Muscle layer of colon (tissue), 2 donors: ENCODE data around the gene MTOR.
A peak's percentile ranks its signal among the peaks of the same experiment; 100 is the strongest.
"Not testable (repeated sequence)": the region's sequence is repeated elsewhere in the genome, so short reads cannot be mapped to it uniquely, and the experiment has no call there.

Experiments
- H3K27ac ChIP-seq: one replicate; pipeline ENCODE4 v1.7.0; 2013; ENCODE audit warnings: low read depth, mild to moderate bottlenecking, low read length, moderate library complexity
- H3K27me3 ChIP-seq, 2 donors: one replicate each; pipeline ENCODE4 v1.7.0; 2013; ENCODE audit warnings: low read length in 2 of 2, mild to moderate bottlenecking in 2 of 2; ENCODE audit not compliant: insufficient read depth in 2 of 2, control insufficient read depth in 1 of 2
- H3K36me3 ChIP-seq: one replicate; pipeline ENCODE4 v1.7.0; 2013; ENCODE audit warnings: mild to moderate bottlenecking, low read length; ENCODE audit not compliant: insufficient read depth
- H3K4me1 ChIP-seq: one replicate; pipeline ENCODE4 v1.7.0; 2013; ENCODE audit warnings: mild to moderate bottlenecking, low read length; ENCODE audit not compliant: insufficient read depth
- H3K4me3 ChIP-seq, 2 donors: one replicate each; pipeline ENCODE4 v1.7.0; 2013; ENCODE audit warnings: low read length in 2 of 2, low read depth in 1 of 2, mild to moderate bottlenecking in 1 of 2, moderate library complexity in 1 of 2
- H3K9ac ChIP-seq: one replicate; pipeline ENCODE4 v1.7.0; 2013; ENCODE audit warnings: low read length
- H3K9me3 ChIP-seq: one replicate; pipeline ENCODE4 v1.7.0; 2013; ENCODE audit warnings: mild to moderate bottlenecking, low read length
- donor health status: abdominal sarcoma.
- donor health status: Adenocarcinoma of cecum.

The MTOR gene

GRCh38 chr1:11098931-11099309 is 163.4 kb downstream of the MTOR start:
- Histone ChIP-seq H3K27me3 (no peaks in the 10 kb centered on the region), H3K36me3 (peaks cover 14% of the 10 kb centered on the region), H3K4me3 (peak overlapping the region; percentile 90 to 100), H3K4me1 (peaks cover 13% of the 10 kb centered on the region), H3K9ac (peak overlapping the region; percentile 83), H3K27ac (peak overlapping the region; percentile 80), H3K9me3 (no peaks in the 10 kb centered on the region)

- not testable (repeated sequence) for H3K9me3 ChIP-seq, H3K9ac ChIP-seq, H3K27ac ChIP-seq, H3K27me3 ChIP-seq, H3K4me3 ChIP-seq, H3K4me1 ChIP-seq
- H3K36me3 ChIP-seq: peaks cover 56% of the 10 kb centered on the region
Measured at GRCh38 chr1:11083784-11084183, 178.6 kb downstream of the MTOR start.

- Histone ChIP-seq H3K4me1 (no peaks in the 10 kb centered on the region), H3K4me3 (no peak overlapping the region), H3K9ac (no peak overlapping the region), H3K9me3 (no peaks in the 10 kb centered on the region), H3K27me3 (no peaks in the 10 kb centered on the region), H3K36me3 (peaks cover 60% of the 10 kb centered on the region), H3K27ac (no peak overlapping the region)
Measured at GRCh38 chr1:11080931-11081330, 181.4 kb downstream of the MTOR start.

GRCh38 chr1:11078631-11079030 is 183.7 kb downstream of the MTOR start:
- Histone ChIP-seq H3K27me3 (no peaks in the 10 kb centered on the region), H3K9ac (no peak overlapping the region), H3K36me3 (peaks cover 79% of the 10 kb centered on the region), H3K27ac (no peak overlapping the region), H3K4me1 (no peaks in the 10 kb centered on the region), H3K9me3 (no peaks in the 10 kb centered on the region), H3K4me3 (no peak overlapping the region)

- not testable (repeated sequence) for H3K4me1 ChIP-seq
- peaks cover 83% of the 10 kb centered on the region for H3K36me3 ChIP-seq
Measured at GRCh38 chr1:11073398-11073797, 189.0 kb downstream of the MTOR start.

GRCh38 chr1:11072216-11072917 is 190.0 kb downstream of the MTOR start:
- Histone ChIP-seq H3K4me1 (no peaks in the 10 kb centered on the region), H3K27me3 (no peaks in the 10 kb centered on the region), H3K4me3 (no peak overlapping the region), H3K9me3 (no peaks in the 10 kb centered on the region), H3K9ac (no peak overlapping the region), H3K27ac (no peak overlapping the region), H3K36me3 (peaks cover 86% of the 10 kb centered on the region)

More at GRCh38 chr1:11073398-11073797, 189.0 kb downstream of the MTOR start:
- H3K4me3 ChIP-seq, H3K9ac ChIP-seq, H3K27ac ChIP-seq, H3K9me3 ChIP-seq, H3K27me3 ChIP-seq: not testable (repeated sequence)

- no peak overlapping the region for H3K27ac ChIP-seq
- no peak overlapping the region for H3K4me3 ChIP-seq
- H3K9ac ChIP-seq: no peak overlapping the region
- no peaks in the 10 kb centered on the region for H3K27me3 ChIP-seq
- no peaks in the 10 kb centered on the region for H3K4me1 ChIP-seq
- H3K36me3 ChIP-seq: peaks cover 83% of the 10 kb centered on the region
- no peaks in the 10 kb centered on the region for H3K9me3 ChIP-seq
Measured at GRCh38 chr1:11071463-11072215, 190.7 kb downstream of the MTOR start.

- H3K9ac ChIP-seq: no peak overlapping the region
- no peaks in the 10 kb centered on the region for H3K9me3 ChIP-seq
- peaks cover 85% of the 10 kb centered on the region for H3K36me3 ChIP-seq
- H3K4me3 ChIP-seq: no peak overlapping the region
- no peak overlapping the region for H3K27ac ChIP-seq
- H3K27me3 ChIP-seq: no peaks in the 10 kb centered on the region
- no peaks in the 10 kb centered on the region for H3K4me1 ChIP-seq
Measured at GRCh38 chr1:11070876-11071275, 191.5 kb downstream of the MTOR start.

GRCh38 chr1:11068600-11069473 is 193.5 kb downstream of the MTOR start:
- H3K4me3 ChIP-seq: no peak overlapping the region
- H3K36me3 ChIP-seq: peaks cover 79% of the 10 kb centered on the region
- H3K9ac ChIP-seq: no peak overlapping the region
- no peaks in the 10 kb centered on the region for H3K9me3 ChIP-seq
- H3K4me1 ChIP-seq: no peaks in the 10 kb centered on the region
- no peak overlapping the region for H3K27ac ChIP-seq
- H3K27me3 ChIP-seq: no peaks in the 10 kb centered on the region

GRCh38 chr1:11067716-11068599 is 194.4 kb downstream of the MTOR start:
- Histone ChIP-seq H3K27ac (no peak overlapping the region), H3K36me3 (peaks cover 77% of the 10 kb centered on the region)

More at GRCh38 chr1:11067716-11068599, 194.4 kb downstream of the MTOR start:
- Histone ChIP-seq H3K9me3 (no peaks in the 10 kb centered on the region), H3K4me3 (no peak overlapping the region), H3K27me3 (no peaks in the 10 kb centered on the region), H3K4me1 (no peaks in the 10 kb centered on the region), H3K9ac (no peak overlapping the region)
